Effector memory CD4-positive, alpha-beta T cell (primary cell): ENCODE results near the gene CSPG4.

Source experiments
- DNase-seq, 3 donors: peaks; one replicate each; pipeline ENCODE4 v3.0.0-alpha.2; 2020
- H3K27ac ChIP-seq: 2 replicates; pipeline ENCODE4 v1.7.0; 2013; ENCODE audit warnings: mild to moderate bottlenecking, low read length, moderate library complexity; ENCODE audit not compliant: insufficient read depth, poor library complexity, severe bottlenecking
- H3K27me3 ChIP-seq: replicated peaks from 2 replicates; pipeline ENCODE4 v1.7.0; 2013; ENCODE audit warnings: mild to moderate bottlenecking, low read length; ENCODE audit not compliant: insufficient read depth, control insufficient read depth, poor library complexity, severe bottlenecking
- H3K36me3 ChIP-seq: 2 replicates; pipeline ENCODE4 v1.7.0; 2013; ENCODE audit warnings: mild to moderate bottlenecking, low read length, moderate library complexity; ENCODE audit not compliant: control insufficient read depth, insufficient read depth
- H3K4me1 ChIP-seq: 2 replicates; pipeline ENCODE4 v1.7.0; 2013; ENCODE audit warnings: low read length, mild to moderate bottlenecking; ENCODE audit not compliant: control insufficient read depth, insufficient read depth, poor library complexity, severe bottlenecking
- H3K4me3 ChIP-seq: 2 replicates; pipeline ENCODE4 v1.7.0; 2013; ENCODE audit warnings: low read length, low read depth, mild to moderate bottlenecking; ENCODE audit not compliant: insufficient read depth, poor library complexity, severe bottlenecking
- H3K9me3 ChIP-seq: 2 replicates; pipeline ENCODE4 v1.7.0; 2013; ENCODE audit warnings: mild to moderate bottlenecking, low read length, moderate library complexity; ENCODE audit not compliant: control insufficient read depth

Gene CSPG4

DNA sequence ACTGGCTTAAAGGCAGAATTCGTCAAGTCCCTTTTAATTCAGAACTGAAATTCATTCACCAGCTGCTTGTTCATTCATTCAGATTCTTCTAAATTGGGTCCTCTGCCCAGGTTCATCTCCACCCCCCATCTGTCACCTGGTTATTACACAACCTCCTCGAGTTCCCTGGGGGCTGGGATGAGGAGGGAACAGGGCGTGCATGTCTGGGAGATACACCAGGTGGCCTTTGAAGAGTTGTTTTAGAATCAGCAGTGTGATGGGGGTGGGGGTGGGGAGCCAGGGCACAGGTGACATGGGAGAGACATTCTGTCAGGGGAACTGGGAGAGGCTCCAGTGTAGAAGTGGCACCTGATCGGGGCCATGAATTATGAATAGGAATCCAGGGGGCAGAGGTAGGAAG lies 56.7 kb downstream of the CSPG4 start:
- H3K4me1 ChIP-seq = no peaks in the 10 kb centered on the region
- no peaks in the 10 kb centered on the region for H3K27me3 ChIP-seq
- no peak overlapping the region for H3K4me3 ChIP-seq
- no peak overlapping the region for H3K27ac ChIP-seq
- H3K9me3 ChIP-seq = no peaks in the 10 kb centered on the region
- no peak for DNase-seq
- no peaks in the 10 kb centered on the region for H3K36me3 ChIP-seq

DNA sequence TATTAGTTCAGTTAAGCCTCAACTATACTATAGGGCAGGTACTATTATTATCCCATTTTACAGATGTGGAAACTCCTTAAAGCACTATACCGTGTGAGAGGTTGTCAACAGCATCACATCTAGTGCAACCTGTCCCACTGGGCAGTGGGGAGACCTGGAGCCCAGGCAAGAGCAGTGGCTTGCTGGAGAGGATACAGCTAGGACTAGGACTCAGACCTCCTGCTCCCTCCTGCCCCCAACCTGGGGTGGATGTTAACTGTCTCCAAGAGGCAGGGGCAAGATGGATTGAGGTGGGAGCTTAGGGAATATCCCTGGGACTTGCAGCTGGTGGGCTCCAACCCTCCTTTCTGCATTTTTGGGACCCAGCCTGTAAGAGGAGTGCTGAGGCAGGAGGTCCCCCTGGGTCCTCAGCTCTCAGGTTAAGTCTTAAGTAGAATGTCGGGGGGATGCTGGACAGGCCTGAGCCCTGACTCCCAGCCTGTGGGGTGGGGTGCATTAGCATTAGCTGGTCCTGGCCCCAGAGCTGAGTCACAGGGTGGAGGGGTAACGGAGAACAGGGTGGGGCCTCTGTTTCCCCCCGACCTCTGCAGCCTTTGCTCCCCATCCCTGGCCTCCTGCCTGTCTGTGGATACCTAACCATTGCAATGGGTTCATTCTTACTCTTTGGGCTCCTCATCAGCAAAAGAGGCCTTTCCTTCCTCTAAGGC lies 58.3 kb downstream of the CSPG4 start:
- Histone ChIP-seq H3K4me3 (no peak overlapping the region), H3K36me3 (no peaks in the 10 kb centered on the region), H3K4me1 (no peaks in the 10 kb centered on the region), H3K27me3 (no peaks in the 10 kb centered on the region), H3K27ac (no peak overlapping the region), H3K9me3 (no peaks in the 10 kb centered on the region)
- no peak for DNase-seq

DNA sequence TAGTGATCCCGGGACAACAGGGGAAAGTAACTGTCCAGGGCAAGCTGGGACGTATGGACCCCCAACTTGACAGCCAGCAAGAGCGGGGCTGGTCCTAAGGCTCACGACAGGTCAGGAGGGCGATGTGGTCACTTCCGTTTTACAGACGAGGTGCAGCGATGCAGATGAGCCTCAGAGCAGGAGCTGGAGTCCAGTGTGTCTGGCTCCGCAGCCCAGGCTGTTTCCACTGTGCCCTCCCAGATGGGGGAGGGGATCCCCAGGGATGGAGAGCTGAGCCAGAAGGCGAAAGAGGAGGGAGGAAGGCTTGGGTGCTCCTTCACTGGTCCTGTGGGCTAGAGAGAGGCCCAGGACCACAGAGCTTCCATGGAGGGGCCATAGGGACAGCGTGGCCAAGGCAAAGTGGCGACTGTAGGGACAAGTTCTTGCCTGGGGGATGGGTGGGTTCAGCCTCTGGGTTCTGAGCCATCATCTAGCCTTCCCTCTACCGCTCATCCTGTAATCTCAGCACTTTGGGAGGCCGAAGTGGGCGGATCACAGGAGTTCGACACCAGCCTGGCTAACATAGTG lies 59.2 kb downstream of the CSPG4 start:
- Histone ChIP-seq H3K36me3 (no peaks in the 10 kb centered on the region), H3K27me3 (no peaks in the 10 kb centered on the region), H3K9me3 (no peaks in the 10 kb centered on the region), H3K4me1 (peaks cover 1% of the 10 kb centered on the region), H3K27ac (no peak overlapping the region), H3K4me3 (no peak overlapping the region)
- no peak for DNase-seq

DNA sequence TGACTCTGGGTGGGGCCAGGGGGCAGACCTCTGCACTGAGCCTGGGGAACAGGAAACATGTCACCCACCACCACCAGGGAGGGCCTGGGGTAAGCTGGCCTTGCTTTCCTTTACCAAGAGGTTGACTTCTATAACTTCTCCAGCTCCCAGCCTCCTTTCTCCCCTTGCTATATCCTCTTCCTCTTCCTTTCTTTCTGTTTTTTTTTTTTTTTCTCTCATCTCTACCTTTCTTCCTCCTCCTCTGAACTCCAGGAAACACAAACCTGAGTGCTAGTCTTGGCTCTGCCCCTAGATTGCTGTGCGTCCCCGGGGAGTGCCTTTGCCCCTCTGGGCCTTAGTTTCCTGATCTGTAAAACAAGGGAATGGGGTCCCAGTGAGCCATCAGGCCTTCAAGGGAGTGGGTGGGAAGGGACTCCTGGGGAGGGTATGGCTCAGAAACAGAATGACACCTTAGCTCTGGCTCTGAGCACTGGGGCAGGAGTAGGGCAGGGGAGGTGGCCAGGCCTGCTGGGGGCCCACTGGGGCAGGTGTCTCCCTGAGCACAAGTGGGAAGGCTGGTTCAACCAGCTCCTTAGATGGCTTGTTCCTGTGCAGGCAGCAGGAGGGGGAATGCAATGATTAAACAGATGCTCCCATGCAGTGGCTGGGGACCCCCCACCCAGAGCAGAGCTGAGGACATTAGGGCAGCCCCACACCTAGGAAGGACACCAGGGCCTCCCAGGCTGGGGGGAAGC lies 60.7 kb downstream of the CSPG4 start:
- no peak for DNase-seq
- no peak overlapping the region for H3K4me3 ChIP-seq
- H3K36me3 ChIP-seq = no peaks in the 10 kb centered on the region
- H3K27ac ChIP-seq = no peak overlapping the region
- H3K27me3 ChIP-seq = no peaks in the 10 kb centered on the region
- H3K9me3 ChIP-seq = no peaks in the 10 kb centered on the region
- peaks cover 6% of the 10 kb centered on the region for H3K4me1 ChIP-seq

DNA sequence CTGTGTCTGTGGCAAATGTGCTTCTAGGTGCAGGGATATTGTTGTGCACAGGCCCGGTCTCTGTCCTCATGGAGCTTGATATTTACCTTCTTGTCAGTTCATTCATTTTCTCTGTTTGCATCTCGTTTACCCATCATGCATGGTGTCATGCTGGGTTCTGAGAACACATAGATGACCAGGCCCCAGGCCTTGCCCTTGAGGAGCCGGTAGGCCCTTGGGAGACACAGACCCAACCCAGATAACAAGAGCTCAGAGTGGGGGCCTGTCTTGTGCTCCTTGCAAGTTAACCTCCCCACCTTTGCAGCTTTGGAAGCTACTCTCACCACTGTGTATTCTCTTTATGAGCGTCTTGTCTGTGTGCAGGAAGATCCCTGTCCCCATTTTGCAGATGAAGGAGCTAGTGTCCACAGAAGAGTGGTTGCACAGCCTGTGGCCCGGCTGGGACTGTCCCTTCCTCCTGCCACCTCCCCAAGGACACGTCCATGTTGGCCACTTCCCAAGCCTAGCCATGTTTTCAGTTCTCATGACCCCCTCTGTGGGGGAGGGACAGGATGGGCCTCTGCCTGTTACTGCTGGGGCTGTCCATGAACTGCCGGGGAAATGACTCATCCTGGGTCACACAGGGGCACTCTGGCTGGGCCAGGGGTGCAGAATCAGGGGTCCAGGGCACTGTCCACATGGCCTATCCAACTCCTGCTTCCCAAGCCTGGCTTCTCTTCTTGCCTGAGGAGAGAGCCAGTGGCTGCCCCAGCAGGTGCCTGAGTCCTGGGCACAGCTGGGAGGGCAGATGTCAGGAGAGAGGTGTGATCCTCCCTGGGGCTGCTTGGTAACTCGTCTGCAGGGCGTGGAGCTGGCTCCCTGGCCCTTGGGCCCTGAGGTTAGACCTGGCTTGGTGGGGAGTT lies 61.5 kb downstream of the CSPG4 start:
- Histone ChIP-seq H3K27ac (no peak overlapping the region), H3K9me3 (no peaks in the 10 kb centered on the region), H3K36me3 (no peaks in the 10 kb centered on the region), H3K4me3 (no peak overlapping the region), H3K27me3 (no peaks in the 10 kb centered on the region), H3K4me1 (peaks cover 9% of the 10 kb centered on the region)
- no peak for DNase-seq

DNA sequence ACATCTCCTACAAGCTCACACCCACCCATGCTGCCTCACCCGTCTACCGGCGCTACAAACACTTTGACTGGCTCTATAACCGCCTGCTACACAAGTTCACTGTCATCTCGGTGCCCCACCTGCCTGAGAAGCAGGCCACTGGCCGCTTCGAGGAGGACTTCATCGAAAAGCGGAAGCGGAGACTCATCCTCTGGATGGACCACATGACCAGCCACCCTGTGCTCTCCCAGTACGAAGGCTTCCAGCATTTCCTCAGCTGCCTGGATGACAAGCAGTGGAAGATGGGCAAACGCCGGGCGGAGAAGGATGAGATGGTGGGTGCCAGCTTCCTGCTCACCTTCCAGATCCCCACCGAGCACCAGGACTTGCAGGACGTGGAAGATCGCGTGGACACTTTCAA lies 62.8 kb downstream of the CSPG4 start:
- Histone ChIP-seq H3K4me3 (no peak overlapping the region), H3K27me3 (no peaks in the 10 kb centered on the region), H3K4me1 (peaks cover 9% of the 10 kb centered on the region), H3K9me3 (no peaks in the 10 kb centered on the region), H3K27ac (no peak overlapping the region), H3K36me3 (no peaks in the 10 kb centered on the region)
- DNase-seq = no peak

DNA sequence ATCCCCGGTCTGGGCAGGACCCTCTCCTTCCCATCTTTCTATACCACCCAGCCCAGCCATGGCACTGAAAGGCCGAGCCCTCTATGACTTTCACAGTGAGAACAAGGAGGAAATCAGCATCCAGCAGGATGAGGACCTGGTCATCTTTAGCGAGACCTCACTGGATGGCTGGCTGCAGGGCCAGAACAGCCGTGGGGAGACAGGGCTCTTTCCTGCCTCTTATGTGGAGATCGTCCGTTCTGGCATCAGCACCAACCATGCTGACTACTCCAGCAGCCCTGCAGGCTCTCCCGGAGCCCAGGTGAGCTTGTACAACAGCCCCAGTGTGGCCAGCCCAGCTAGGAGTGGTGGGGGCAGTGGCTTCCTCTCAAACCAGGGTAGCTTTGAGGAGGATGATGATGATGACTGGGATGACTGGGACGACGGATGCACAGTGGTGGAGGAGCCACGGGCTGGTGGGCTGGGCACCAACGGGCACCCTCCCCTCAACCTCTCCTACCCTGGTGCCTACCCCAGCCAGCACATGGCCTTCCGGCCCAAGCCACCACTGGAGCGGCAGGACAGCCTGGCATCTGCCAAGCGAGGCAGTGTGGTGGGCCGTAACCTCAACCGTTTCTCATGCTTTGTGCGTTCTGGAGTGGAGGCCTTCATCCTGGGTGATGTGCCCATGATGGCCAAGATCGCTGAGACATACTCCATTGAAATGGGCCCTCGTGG lies 63.4 kb downstream of the CSPG4 start:
- Histone ChIP-seq H3K27me3 (no peaks in the 10 kb centered on the region), H3K36me3 (no peaks in the 10 kb centered on the region), H3K27ac (no peak overlapping the region), H3K4me1 (peaks cover 9% of the 10 kb centered on the region), H3K9me3 (no peaks in the 10 kb centered on the region), H3K4me3 (no peak overlapping the region)
- no peak for DNase-seq

DNA sequence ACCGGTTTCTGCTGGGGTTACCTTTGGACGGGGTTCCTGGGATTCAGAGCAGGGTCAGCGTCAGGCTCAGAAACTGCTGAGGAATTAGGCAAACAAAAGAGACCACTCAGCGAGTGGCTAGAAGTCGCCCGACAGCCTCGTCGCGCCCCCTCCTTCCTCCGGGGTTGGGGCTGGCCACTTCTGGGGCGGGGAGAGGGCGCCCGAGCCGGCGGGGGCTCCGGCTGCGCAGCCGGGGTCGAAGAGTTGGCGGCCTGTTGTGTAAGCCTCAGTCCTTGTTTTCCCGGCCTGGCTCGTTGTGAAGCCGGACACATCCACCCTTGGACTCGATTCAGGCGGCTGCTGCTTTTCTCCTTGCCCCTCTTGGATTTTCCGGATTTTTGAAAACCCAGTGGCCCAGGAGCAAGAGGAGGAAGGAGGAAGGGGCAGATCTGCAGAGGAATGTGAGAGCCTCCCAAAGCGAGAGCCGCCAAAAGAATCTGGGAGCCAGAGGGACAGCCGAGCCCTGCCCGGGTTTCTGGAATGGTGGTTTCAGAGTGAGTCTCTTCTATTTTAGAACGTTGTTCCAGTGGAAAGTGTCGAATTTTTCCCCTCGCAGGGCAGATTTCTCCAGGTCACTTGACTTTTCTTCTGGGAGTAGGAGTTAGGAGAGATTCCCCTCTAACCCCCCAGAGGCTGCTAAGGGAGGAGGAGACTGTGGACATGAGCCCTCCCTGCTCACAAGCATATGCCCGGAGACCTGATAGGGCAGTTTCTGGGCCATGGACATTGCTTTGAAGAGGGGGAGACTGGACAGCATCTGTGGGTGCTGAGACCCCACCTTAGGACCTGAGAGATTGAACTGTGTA lies 64.3 kb downstream of the CSPG4 start:
- Histone ChIP-seq H3K9me3 (no peaks in the 10 kb centered on the region), H3K4me3 (peak overlapping the region; percentile 99), H3K4me1 (peaks cover 9% of the 10 kb centered on the region), H3K27ac (peak overlapping the region; percentile 37), H3K36me3 (no peaks in the 10 kb centered on the region), H3K27me3 (no peaks in the 10 kb centered on the region)
- DNase-seq = no peak
